Fibroblast of skin of scalp (primary cell): ENCODE measurements around the gene C11orf16.
"Not testable (repeated sequence)": the region's sequence is repeated elsewhere in the genome, so short reads cannot be mapped to it uniquely, and the experiment has no call there.

Source experiments
- DNase-seq: peaks from one replicate; pipeline ENCODE4 v3.0.0-alpha.2; 2013

Gene C11orf16

GRCh38 chr11:8935789-8936188 is 3.0 kb upstream of the C11orf16 start:
- not testable (repeated sequence) for DNase-seq

GRCh38 chr11:8934742-8935488 is 2.2 kb upstream of the C11orf16 start:
- DNase-seq = peak; percentile 78

- DNase-seq = no peak
These were observed 1.2 kb upstream of the C11orf16 start for GRCh38 chr11:8933931-8934330.

GRCh38 chr11:8930456-8931175 is 2.1 kb downstream of the C11orf16 start:
- DNase-seq = peak; percentile 57

GRCh38 chr11:8928981-8929615 is 3.6 kb downstream of the C11orf16 start:
- peak; percentile 28 for DNase-seq

GRCh38 chr11:8928205-8928604 is 4.5 kb downstream of the C11orf16 start:
- DNase-seq = no peak

- DNase-seq = no peak
These were observed 5.5 kb downstream of the C11orf16 start for GRCh38 chr11:8927233-8927632.

GRCh38 chr11:8926236-8926635 is 6.5 kb downstream of the C11orf16 start:
- no peak for DNase-seq

GRCh38 chr11:8925711-8926110 is 7.0 kb downstream of the C11orf16 start:
- DNase-seq = no peak

GRCh38 chr11:8922691-8923090 is 10.1 kb downstream of the C11orf16 start:
- DNase-seq = no peak

- peak; percentile 97 for DNase-seq
These were observed 15.5 kb downstream of the C11orf16 start for GRCh38 chr11:8917157-8917825.

GRCh38 chr11:8914661-8915018 is 18.1 kb downstream of the C11orf16 start:
- no peak for DNase-seq

GRCh38 chr11:8913961-8914660 is 18.6 kb downstream of the C11orf16 start:
- DNase-seq = peak; percentile 37

- peak; percentile 98 for DNase-seq
These were observed 21.5 kb downstream of the C11orf16 start, which contains the start of gene AKIP1 for GRCh38 chr11:8911029-8911823. TSS of gene AKIP1 (plus strand) at chr11:8911189. CDS start at chr11:8911450, 261 bp downstream.

- no peak for DNase-seq
These were observed 22.1 kb downstream of the C11orf16 start for GRCh38 chr11:8910649-8911026.

- no peak for DNase-seq
These were observed 24.6 kb downstream of the C11orf16 start for GRCh38 chr11:8908099-8908498.

GRCh38 chr11:8907116-8907515 is 25.6 kb downstream of the C11orf16 start:
- no peak for DNase-seq

GRCh38 chr11:8905528-8906165 is 27.1 kb downstream of the C11orf16 start:
- DNase-seq = peak; percentile 92

GRCh38 chr11:8899119-8899753 is 33.5 kb downstream of the C11orf16 start:
- DNase-seq = no peak

- DNase-seq = not testable (repeated sequence)
These were observed 41.6 kb downstream of the C11orf16 start for GRCh38 chr11:8891185-8891584.
